Parathyroid adenoma (tissue), 2 donors: ENCODE data around the gene MST1.

Source experiments
- H2AFZ ChIP-seq: fragments of 300-600 bp; sonication (generic); one replicate; pipeline ENCODE4 v1.7.0; 2017; ENCODE audit warnings: antibody characterized with exemption, mild to moderate bottlenecking
- H3K27ac ChIP-seq: fragments of 300-600 bp; sonication (generic); one replicate; pipeline ENCODE4 v1.7.0; 2017
- H3K27me3 ChIP-seq: fragments of 300-600 bp; sonication (generic); one replicate; pipeline ENCODE4 v1.7.0; 2017; ENCODE audit warnings: low read length; ENCODE audit not compliant: control insufficient read depth, insufficient read depth
- H3K36me3 ChIP-seq: fragments of 300-600 bp; sonication (generic); one replicate; pipeline ENCODE4 v1.7.0; 2017; ENCODE audit warnings: low read length; ENCODE audit not compliant: control insufficient read depth, insufficient read depth
- H3K4me1 ChIP-seq: fragments of 300-600 bp; sonication (generic); one replicate; pipeline ENCODE4 v1.7.0; 2017; ENCODE audit warnings: control low read depth
- H3K4me2 ChIP-seq: fragments of 300-600 bp; sonication (generic); one replicate; pipeline ENCODE4 v1.7.0; 2017; ENCODE audit warnings: low read length
- H3K4me3 ChIP-seq: fragments of 300-600 bp; sonication (generic); one replicate; pipeline ENCODE4 v1.7.0; 2017; ENCODE audit warnings: low read depth, low read length
- H3K79me2 ChIP-seq: fragments of 300-600 bp; sonication (generic); one replicate; pipeline ENCODE4 v1.7.0; 2017; ENCODE audit warnings: control low read depth
- H3K9ac ChIP-seq: fragments of 300-600 bp; sonication (generic); one replicate; pipeline ENCODE4 v1.7.0; 2017; ENCODE audit warnings: mild to moderate bottlenecking
- H3K9me3 ChIP-seq: fragments of 300-600 bp; sonication (generic); one replicate; pipeline ENCODE4 v1.7.0; 2017; ENCODE audit warnings: low read length; ENCODE audit not compliant: control insufficient read depth
- TF ChIP-seq, protein P1 (sequence below): fragments of 300-600 bp; sonication (generic); IDR thresholded peaks from one replicate; pipeline ENCODE4 v1.7.0; 2017; ENCODE audit warnings: antibody characterized with exemption, mild to moderate bottlenecking
- donor health status: primary hyperparathyroidism.

MST1 gene

DNA sequence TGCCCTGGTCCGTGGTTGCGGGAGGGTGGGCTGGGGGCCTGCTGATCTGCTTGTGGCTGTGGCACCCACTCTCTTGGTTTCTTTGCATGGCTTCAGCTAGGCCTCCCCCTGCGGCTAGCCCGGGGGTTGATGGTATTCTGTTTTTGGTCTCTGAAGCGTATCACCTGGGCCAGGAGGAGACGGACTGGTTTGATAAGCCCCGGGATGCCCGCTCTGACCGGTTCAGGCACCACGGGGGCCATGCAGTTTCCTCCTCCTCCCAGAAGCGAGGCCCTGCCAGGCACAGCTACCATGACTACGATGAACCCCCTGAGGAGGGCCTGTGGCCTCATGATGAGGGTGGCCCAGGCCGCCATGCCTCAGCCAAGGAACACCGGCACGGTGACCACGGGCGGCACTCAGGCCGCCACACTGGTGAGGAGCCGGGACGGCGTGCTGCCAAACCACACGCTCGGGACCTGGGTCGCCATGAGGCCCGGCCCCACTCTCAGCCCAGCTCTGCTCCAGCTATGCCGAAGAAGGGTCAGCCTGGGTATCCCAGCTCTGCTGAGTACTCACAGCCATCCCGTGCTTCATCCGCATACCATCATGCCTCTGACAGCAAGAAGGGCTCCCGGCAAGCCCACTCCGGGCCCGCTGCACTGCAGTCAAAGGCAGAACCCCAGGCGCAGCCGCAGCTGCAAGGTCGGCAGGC, 26.4 kb downstream of the MST1 start:
- no peak overlapping the region for H3K9ac ChIP-seq
- H3K4me1 ChIP-seq = no peaks in the 10 kb centered on the region
- no peaks in the 10 kb centered on the region for H3K27me3 ChIP-seq

DNA sequence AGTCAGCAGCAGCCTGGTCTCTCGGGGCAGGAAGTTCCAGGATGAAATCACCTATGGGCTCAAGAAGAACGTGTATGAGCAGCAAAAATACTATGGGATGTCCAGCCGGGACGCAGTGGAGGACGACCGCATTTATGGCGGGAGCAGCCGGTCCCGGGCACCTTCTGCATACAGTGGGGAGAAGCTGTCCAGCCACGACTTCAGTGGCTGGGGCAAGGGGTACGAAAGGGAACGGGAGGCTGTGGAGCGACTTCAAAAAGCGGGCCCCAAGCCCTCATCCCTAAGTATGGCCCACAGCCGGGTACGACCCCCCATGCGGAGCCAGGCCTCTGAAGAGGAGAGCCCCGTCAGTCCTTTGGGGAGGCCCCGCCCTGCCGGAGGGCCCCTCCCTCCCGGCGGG, 27.3 kb downstream of the MST1 start:
- no peak overlapping the region for H3K4me2 ChIP-seq
- no peak overlapping the region for H3K9ac ChIP-seq
- H3K27me3 ChIP-seq = no peaks in the 10 kb centered on the region
- TF ChIP-seq, protein P1, sequence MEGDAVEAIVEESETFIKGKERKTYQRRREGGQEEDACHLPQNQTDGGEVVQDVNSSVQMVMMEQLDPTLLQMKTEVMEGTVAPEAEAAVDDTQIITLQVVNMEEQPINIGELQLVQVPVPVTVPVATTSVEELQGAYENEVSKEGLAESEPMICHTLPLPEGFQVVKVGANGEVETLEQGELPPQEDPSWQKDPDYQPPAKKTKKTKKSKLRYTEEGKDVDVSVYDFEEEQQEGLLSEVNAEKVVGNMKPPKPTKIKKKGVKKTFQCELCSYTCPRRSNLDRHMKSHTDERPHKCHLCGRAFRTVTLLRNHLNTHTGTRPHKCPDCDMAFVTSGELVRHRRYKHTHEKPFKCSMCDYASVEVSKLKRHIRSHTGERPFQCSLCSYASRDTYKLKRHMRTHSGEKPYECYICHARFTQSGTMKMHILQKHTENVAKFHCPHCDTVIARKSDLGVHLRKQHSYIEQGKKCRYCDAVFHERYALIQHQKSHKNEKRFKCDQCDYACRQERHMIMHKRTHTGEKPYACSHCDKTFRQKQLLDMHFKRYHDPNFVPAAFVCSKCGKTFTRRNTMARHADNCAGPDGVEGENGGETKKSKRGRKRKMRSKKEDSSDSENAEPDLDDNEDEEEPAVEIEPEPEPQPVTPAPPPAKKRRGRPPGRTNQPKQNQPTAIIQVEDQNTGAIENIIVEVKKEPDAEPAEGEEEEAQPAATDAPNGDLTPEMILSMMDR = no peak
- no peak overlapping the region for H3K27ac ChIP-seq
- no peak overlapping the region for H2AFZ ChIP-seq
- H3K9me3 ChIP-seq = no peaks in the 10 kb centered on the region
- no peaks in the 10 kb centered on the region for H3K36me3 ChIP-seq
- H3K4me3 ChIP-seq = no peak overlapping the region
- H3K4me1 ChIP-seq = no peaks in the 10 kb centered on the region
- peaks cover 7% of the 10 kb centered on the region for H3K79me2 ChIP-seq

More for the DNA sequence above, 26.4 kb downstream of the MST1 start:
- Histone ChIP-seq H2AFZ (no peak overlapping the region), H3K36me3 (no peaks in the 10 kb centered on the region), H3K4me2 (no peak overlapping the region), H3K9me3 (no peaks in the 10 kb centered on the region), H3K4me3 (no peak overlapping the region), H3K27ac (no peak overlapping the region), H3K79me2 (peaks cover 7% of the 10 kb centered on the region)
- TF ChIP-seq, protein P1 = no peak

DNA sequence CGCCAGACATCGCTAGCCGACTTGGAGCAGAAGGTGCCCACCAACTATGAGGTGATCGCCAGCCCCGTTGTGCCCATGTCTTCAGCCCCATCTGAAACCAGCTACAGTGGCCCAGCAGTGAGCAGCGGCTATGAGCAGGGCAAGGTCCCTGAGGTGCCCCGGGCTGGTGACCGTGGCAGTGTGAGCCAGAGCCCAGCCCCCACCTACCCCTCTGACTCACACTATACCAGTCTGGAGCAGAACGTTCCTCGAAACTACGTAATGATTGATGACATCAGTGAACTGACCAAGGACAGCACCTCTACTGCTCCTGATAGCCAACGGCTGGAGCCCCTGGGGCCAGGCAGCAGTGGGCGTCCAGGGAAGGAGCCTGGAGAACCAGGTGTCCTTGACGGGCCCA, 28.0 kb downstream of the MST1 start:
- Histone ChIP-seq H3K36me3 (no peaks in the 10 kb centered on the region), H3K9ac (no peak overlapping the region), H3K27ac (no peak overlapping the region), H2AFZ (no peak overlapping the region), H3K4me2 (no peak overlapping the region), H3K9me3 (no peaks in the 10 kb centered on the region), H3K79me2 (peaks cover 7% of the 10 kb centered on the region), H3K27me3 (no peaks in the 10 kb centered on the region), H3K4me3 (no peak overlapping the region), H3K4me1 (no peaks in the 10 kb centered on the region)
- TF ChIP-seq, protein P1 = no peak

DNA sequence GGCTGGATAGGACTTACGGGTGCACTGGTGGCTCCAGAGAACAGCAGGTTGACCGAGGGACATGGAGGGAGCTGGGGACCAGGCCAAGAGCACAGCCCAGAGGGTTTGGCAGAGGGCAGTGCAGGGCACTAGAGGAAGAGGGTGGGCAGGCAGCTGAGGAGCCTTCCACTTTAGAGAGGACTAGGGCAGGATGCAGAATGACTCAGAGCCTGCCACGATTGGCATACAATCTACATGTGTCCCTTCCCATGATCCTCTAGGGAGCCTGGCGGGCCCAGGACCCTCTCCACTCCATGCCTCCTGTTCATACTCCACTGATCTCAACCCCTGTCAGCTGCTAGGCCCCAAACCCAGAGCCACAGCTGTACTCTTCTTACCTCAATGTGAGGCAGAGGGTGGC, 29.5 kb downstream of the MST1 start:
- Histone ChIP-seq H3K27me3 (no peaks in the 10 kb centered on the region), H2AFZ (no peak overlapping the region), H3K27ac (no peak overlapping the region), H3K79me2 (peaks cover 7% of the 10 kb centered on the region), H3K4me1 (no peaks in the 10 kb centered on the region), H3K36me3 (no peaks in the 10 kb centered on the region), H3K4me3 (no peak overlapping the region), H3K9ac (no peak overlapping the region), H3K4me2 (no peak overlapping the region), H3K9me3 (no peaks in the 10 kb centered on the region)
- TF ChIP-seq, protein P1 = no peak

DNA sequence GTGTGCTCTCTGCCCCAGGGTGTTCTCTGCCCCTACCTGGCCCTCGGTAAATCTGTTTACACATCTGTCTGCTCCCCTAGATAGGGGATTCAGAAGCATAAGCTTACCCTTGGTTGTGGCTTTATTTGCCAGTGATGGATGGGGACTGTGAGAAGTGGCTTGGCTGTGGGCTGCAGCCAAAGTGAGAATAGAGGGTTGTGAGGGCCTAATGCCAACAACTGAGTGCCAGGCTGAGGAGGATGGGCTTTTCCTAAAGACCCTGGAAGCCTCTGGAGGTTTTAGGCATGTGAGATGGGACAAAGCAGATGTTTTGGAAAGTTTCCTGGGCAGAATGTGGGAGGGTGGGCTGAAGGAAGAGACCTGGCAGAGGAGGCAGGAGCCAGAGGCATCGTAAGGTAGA, 30.6 kb downstream of the MST1 start:
- no peaks in the 10 kb centered on the region for H3K36me3 ChIP-seq
- TF ChIP-seq, protein P1 = no peak
- H3K9ac ChIP-seq = no peak overlapping the region
- no peak overlapping the region for H3K4me2 ChIP-seq
- H3K4me3 ChIP-seq = no peak overlapping the region
- H3K4me1 ChIP-seq = no peaks in the 10 kb centered on the region
- no peak overlapping the region for H3K27ac ChIP-seq
- H3K9me3 ChIP-seq = no peaks in the 10 kb centered on the region
- H3K79me2 ChIP-seq = no peaks in the 10 kb centered on the region
- H2AFZ ChIP-seq = no peak overlapping the region
- no peaks in the 10 kb centered on the region for H3K27me3 ChIP-seq
